ENCODE data around the gene SMYD5. TPM values are rescaled to one million over a fixed set of nuclear protein-coding genes. Genes with fewer than 3 reads are reported as not detected.

The SMYD5 gene
- total RNA-seq, result 21.2 TPM in 2 replicates

DNA sequence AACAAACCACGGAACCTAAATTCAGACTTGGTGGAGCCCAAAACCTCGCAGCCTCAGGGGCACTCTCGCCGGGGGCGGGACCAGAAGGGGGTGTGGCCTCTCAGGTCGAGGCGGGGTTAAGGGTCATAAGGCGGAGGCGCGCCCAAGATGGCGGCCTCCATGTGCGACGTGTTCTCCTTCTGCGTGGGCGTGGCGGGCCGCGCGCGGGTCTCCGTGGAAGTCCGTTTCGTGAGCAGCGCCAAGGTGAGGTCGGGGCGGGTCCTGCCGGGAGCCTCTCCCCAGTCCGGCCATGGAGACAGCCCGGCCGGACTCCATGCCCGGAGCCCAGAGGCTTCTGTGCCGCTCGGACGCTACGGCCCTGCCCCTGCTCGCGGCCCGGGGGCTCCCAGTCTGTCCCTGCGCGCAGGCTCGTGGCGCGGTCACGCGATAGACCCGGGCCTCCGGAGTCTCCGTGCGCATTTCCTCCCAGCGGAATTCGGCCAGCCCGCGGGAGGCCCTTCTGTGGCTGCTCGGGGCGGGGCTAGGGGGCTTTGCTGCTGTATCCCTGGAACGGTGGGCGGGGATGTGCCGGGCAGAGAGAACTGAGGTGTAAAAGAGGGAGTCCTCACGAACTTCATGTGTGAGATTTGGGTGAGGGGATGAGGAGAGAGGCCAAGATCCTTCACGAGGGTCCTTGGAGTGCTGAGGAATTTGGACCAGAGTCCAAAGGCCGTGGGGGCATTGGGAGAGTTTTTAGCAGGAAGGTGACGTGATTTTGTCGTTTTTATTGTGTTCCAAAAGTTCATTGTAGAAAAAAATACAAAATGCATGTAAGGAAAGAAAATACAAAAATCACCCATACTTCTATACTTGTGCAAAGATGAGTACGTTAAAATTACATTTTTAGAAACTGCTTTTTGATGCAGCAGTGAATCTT is at the start of gene SMYD5:
TSS of gene SMYD5 (plus strand) at position 126 of the 916 bp plus-strand sequence. CDS start at position 148, 22 bp downstream.

GRCh38 chr2:73202156-73203054 is 11.6 kb upstream of the SMYD5 start, which contains the start of gene NOTO:
Gene NOTO (plus strand): TSS chr2:73202574. CDS start chr2:73202667, 93 bp downstream.

DNA sequence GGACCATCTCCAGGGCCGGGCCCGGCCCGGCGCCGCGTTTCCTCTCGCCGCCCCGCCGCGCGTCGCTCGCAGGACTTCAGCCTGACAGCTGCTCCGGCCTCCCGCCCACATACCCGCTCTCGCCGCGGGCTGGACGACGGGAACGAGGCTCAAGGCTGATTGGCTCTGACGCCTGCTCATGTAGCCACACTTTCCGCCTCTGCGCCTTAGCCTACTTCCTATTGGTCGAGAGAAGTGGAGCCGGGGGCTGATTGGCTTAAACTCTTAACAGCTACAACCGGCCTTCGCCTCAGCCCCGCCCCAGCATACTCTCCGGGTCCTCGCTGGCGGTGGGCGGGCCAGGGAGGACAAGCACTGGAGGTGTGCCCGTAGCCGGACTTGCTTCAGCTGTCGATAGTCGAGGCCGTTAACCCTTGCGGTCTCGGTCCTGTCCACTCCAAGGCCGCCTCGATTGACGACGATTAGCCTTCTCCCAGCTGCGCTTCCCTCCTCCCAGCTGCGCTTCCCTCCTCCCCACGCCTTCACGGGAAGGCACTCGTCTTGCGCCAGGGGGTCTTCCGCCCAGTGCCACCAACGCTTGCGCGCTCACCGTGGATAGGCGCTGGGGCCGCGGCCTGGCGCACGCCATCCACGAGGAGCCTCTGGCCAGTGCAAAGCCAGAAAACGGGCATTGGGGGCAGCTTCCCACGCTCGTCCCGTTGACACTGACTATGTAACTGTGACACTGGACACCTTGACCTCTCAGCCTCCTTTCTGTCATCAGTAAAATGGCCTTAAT is 19.3 kb downstream of the SMYD5 start, which contains the start of gene PRADC1:
TSS of gene PRADC1 (minus strand) at position 86 of the 778 bp plus-strand sequence. CDS start at position 7, 79 bp downstream.

GRCh38 chr2:73233932-73234832 is 20.1 kb downstream of the SMYD5 start, which contains the start of gene CCT7:
Gene CCT7 (plus strand): TSS chr2:73234308. CDS start chr2:73234379, 71 bp downstream.

Other genes starting within 250 kb of the SMYD5 start
- gene SFXN5, start 142.5 kb upstream of the SMYD5 start, total RNA-seq, result 7.0 and 10.3 TPM in 2 replicates
- gene RAB11FIP5, start 101.3 kb upstream of the SMYD5 start, total RNA-seq, result 29.0 and 39.8 TPM in 2 replicates
- not detected in 2 replicates for gene NOTO, start 11.7 kb upstream of the SMYD5 start, total RNA-seq
- gene PRADC1, start 19.0 kb downstream of the SMYD5 start, total RNA-seq, result 7.4 and 23.0 TPM in 2 replicates
- gene CCT7, start 20.1 kb downstream of the SMYD5 start, total RNA-seq, result 220 and 395 TPM in 2 replicates
- gene FBXO41, start 70.2 kb downstream of the SMYD5 start, total RNA-seq, result 2.4 and 3.8 TPM in 2 replicates
- not detected in 2 replicates for gene EGR4, start 79.3 kb downstream of the SMYD5 start, total RNA-seq
- gene ALMS1, start 171.6 kb downstream of the SMYD5 start, total RNA-seq, result 12.2 and 16.0 TPM in 2 replicates